HG03280 (cell line): ENCODE measurements around the gene ARF5.
"Not testable (repeated sequence)": the region's sequence is repeated elsewhere in the genome, so short reads cannot be mapped to it uniquely, and the experiment has no call there.

Source experiments
- ATAC-seq: cut with Tn5 transposase; IDR thresholded peaks from one replicate; pipeline ENCODE4 v1.9.1; 2021; ENCODE audit warnings: mild to moderate bottlenecking, moderate library complexity; ENCODE audit not compliant: unreplicated experiment

ARF5 gene

DNA sequence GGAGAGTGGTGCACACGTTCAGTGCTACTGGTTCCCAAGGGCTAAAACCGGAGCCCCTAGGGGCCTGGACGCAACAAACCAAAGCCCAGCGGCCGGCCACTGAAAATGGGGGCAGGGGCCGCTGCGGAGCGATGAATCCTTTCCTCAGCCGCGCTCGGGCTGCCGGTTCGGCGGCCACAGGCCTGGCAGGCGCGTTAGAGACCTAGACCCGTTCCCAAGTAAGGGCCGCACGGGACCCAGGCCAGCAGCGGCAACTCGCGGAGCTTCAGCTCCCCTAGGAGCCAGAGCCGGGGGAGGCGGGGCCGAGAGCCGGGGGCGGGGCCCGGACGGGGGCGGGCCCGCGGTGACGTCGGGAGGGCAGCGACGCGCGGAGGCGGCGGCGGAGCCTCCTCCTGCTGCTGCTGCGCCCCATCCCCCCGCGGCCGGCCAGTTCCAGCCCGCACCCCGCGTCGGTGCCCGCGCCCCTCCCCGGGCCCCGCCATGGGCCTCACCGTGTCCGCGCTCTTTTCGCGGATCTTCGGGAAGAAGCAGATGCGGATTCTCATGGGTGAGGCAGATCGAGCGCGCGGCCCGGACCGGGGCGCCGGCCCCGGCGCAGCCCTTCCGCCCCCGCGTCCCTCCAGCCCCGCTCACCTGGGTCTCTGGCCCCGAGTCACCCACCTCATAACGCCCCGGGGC is at the start of gene ARF5:
Gene ARF5 (plus strand): TSS at position 393 of the 678 bp plus-strand sequence. CDS start 88 bp downstream, at position 481.
- peak; percentile 81 for ATAC-seq

DNA sequence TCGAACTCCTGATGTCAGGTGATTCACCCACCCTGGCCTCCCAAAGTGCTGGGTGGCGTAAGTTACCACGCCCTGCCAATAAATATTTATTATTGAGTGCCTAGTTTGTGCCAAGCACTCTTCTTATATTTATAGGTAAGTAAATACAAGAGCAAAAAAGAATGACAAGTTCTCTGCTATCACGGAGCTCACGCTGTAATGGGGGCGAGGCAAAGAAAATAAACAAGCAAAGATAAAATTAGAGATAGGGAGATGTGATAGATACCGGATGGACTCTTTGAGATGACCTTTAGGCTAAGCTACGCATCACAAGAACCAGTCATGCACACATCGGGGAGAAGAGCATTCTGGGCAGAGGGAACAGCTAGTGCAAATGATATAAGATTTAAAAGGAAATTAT is 49.1 kb upstream of the ARF5 start:
- ATAC-seq = no peak

DNA sequence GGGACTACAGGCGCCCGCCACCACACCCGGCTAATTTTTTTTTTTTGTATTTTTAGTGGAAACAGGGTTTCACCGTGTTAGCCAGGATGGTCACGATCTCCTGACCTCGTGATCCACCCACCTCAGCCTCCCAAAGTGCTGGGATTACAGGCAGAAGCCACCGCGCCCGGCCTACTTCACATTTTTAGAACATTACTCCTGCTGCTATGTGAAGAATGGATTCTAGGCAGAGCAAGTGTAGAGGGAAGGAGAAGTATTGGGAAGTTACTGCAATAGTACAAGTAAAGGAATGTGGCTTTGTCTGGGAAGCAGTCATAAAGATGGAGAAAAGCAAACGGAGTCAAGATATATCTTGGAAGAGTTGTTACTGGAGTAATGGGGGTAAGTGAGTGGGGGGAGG is 47.8 kb upstream of the ARF5 start:
- not testable (repeated sequence) for ATAC-seq

DNA sequence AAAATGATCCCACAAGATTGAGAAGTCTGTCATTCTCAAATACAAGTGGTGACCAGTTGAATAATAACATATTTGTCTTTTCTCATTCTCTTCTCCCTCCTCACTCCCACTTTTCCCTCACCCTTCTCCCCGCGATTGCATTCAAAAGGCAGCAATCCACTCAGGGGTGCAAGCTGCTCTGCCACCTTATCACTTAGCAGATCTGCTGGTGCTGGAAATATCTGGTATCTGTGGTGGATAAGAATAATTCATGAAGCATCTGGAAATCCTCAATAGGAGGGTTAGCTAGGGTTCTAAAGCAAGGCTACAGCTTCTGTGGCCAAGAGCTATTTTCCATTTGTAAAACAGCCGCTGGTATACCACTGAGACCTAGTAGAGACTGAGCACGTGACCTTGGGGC is 46.7 kb upstream of the ARF5 start:
- no peak for ATAC-seq

DNA sequence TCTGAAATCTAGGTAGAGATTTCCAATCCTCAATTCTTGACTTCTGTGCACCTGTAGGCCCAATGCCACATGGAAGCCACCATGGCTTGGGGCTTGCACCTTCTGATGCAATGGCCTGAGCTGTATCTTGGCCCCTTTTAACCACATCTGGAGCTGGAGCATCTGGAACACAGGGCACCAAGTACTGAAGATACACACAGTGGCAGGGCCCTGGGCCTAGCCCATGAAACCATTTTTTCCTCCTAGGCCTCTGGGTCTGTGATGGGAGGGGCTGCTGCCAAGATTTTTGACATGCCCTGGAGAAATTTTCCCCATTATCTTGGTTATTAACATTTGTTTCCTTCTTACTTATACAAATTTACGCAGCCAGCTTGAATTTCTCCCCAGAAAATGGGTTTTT is 41.9 kb upstream of the ARF5 start:
- ATAC-seq = no peak

DNA sequence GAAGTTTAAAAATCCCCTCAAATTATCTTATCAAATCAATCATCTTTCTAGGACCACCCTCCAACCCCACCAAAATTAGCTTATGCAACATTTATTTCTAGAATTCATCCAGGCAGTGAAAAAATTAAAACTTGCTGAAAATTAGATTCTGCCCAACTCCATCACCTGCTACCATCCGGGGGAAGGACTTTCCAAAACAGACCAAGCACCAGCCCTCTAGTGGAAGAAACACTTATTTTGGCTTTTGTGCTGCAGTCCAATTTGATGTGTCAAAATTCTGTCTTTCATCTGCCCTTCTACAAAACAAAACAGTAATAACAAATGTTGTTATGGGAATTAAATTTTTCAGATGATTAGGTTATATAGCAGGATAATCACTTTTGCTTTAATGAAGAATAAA is 38.0 kb upstream of the ARF5 start:
- no peak for ATAC-seq

DNA sequence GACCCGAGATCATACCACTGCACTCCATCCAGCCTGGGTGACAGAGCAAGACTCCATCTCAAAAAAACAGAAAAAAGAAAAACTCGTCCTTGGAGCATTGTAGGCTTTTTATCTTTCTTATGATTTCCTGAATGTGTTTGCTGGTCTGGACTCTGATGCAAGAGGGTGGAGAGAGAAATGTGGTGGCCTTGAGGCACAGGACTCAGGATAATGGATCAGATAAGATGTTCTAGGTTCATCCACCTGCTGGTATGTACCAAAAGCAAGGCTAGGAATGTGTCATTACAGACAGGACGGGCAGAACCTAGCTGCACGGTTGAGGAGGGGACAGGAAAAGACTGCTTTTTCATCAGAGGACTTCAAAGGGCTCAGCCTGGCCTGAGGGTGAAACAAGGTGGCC is 36.3 kb upstream of the ARF5 start:
- ATAC-seq = no peak

DNA sequence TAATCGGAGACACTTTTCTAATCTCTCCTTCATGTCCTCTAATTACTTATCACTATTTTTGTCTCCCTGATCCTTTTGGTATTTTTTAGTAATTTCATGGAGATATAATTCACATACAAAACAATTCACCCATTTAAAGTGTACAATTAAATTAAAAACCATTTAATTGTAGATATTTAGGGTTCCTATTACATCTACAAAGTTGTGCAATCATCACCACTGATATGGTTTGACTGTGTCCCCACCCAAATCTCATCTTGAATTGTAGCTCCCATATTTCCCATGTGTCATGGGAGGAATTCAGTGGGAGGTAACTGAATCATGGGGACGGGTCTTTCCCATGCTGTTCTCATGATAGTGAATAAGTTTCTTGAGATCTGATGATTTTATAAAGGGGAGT is 31.8 kb upstream of the ARF5 start:
- ATAC-seq = no peak

DNA sequence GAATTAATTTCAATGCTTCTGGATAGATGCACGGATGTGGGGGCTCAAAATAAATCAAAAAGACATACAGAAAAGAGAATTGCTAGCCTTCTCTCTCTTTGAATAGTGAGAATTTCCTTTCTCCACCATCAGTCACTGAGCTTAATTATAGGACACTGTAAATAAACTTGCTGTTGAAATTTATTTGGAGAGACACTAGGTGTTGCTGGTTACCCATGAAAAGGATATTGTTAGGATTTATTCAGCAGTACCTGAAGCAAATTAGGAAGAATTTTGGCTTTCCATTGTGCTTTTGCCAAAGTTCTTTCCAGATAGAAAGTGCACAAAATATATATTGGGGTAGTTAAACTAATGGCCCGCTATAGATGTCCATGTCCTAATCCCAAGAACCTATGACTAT is 30.4 kb upstream of the ARF5 start:
- ATAC-seq = no peak

DNA sequence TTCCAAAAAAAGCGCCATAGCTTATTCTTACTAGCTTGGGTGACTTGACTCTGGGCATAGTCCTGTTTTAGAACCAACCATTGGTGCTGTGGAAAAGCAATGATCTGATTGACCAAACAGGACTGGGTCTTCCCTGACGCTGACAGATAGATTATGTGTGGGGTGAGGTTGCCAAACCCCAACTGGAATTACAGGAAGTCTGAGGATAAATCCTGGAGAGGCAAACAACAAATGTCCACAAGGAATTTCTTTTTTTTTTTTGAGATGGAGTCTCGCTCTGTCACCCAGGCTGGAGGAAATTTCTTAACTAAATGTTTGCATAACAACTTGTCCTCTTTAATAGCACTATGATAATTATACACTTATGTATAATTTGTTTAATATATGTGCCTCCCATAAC is 22.0 kb upstream of the ARF5 start:
- ATAC-seq = no peak

DNA sequence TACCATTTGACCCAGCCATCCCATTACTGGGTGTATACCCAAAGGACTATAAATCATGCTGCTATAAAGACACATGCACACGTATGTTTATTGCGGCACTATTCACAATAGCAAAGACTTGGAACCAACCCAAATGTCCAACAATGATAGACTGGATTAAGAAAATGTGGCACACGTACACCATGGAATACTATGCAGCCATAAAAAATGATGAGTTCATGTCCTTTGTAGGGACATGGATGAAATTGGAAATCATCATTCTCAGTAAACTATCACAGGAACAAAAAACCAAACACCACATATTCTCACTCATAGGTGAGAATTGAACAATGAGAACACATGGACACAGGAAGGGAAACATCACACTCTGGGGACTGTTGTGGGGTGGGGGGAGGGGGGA is 20.2 kb upstream of the ARF5 start:
- ATAC-seq = not testable (repeated sequence)

DNA sequence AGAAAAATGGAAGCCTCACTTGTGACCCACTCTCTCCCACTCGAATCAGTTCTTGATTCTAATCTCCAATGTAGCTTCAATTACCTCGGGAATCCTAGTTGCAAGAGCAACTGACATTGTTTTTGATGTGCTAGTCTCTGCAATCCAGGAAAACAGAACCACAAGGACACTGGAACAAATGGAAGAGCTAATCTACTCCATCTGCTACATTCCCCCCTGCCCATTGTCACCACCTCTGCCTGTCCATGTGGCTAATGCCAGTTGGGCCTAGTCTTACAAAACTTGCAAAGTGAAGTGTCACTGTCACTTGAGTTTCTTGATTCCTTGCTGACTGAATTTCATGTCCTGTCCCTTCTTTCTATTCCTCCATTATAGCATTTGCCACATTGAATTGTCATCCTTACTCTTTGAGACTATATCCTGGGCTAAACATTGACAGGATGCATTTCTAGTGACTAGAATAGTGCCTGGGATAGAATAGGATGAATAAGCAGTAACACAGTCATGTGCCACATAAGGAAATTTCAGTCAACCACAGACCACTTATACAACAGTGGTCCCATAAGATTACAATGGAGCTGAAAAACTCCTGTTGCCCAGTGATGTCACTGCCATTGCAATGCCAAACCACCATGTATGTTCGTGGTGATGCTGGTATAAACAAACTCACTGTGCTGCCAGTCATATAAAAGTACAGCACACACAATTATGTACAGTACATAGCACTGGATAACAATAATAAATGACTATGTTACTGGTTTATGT is 16.3 kb upstream of the ARF5 start:
- ATAC-seq = no peak

DNA sequence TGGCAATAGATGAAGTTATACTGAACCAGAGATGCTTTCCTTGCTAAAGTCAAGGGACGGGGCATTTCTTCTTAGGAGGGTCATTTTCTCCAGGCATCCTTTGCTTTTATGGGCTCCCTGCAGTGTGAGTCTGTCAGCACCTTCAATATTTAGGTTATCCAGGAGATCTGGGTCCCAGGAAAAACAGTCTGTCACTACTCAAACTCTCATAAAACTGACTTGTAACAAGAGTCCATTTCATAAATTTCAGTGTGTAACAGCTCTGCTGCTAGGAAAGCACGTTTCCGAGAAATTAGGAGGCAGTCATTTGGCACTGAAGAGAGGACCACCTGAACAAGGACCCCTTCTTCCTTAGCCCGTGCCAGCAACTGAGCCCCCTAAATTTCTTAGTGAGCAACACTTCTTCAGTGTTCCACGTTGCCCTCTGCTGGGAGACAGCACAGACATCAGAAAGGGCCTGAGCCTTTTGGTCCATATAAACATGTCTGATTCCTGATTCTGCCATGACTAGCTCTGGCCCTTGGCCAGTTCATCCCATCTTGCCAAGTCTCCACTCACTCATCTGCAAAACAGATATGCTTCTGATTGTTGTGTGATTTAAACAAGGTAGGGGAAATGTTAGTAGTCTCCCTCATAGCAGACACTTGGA is 10.1 kb upstream of the ARF5 start:
- ATAC-seq = no peak

DNA sequence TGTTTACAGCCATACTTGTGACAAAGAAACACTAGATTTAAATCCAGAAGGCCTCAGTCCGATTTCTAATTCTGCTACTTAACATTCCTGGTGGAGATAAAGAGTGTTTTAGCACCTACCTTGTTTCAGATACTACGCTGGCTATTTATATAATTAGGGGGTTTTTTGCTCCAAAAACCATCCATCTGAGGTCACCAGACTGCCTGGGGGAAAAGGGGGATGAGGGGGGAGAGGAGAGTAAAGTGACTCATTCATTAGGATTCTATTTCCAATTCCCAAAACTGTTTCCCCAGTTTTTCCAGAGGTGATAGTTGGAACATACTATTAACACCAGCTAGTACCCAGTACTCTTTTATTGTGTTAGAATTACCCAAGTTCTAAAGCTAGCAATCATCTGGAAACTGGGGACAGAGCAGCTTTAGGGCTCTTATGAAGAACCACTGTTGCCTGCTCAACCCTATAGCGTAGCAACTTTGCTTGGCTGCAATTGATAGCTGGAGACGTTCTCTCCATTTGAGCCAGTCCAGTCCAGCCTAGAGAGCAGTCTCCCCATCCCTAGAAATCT is 9.4 kb upstream of the ARF5 start:
- no peak for ATAC-seq

DNA sequence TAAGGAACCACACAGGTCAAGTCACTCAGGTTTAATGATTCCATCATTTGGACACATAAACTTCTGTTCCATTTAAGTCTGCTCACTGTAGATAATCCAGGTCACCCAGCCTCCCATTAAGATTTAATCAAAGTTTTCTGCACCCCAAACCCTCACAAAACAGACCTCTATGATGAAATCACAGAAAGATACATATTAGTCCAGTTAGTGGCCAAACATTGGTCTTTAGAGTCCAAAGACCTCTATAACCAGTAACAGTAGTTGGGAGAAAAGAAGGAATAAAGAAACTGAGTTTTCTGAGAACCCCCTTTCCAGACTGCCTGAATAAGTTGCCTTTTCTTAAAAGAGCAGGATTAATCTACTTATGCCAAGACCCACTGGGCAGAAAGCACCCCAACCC is 7.6 kb upstream of the ARF5 start:
- no peak for ATAC-seq

DNA sequence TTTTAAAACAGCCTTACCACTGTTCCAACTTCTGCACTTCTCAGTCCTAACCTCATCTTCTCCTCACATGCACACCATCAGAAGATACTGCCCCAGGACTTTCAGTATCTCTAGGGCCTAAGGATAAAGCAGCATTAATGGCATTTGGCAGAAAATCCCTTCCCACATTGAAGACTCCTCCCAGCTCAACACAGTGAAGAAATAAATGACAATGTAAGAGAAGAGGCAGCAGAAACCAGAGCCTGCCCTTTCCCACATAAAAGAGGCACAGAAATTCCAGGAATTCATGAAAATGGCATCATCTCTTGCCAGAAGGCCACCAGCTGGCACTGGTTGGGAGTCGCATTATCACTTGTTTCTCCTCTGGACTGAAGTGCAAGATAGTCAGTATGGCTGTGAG is 6.5 kb upstream of the ARF5 start:
- ATAC-seq = no peak

DNA sequence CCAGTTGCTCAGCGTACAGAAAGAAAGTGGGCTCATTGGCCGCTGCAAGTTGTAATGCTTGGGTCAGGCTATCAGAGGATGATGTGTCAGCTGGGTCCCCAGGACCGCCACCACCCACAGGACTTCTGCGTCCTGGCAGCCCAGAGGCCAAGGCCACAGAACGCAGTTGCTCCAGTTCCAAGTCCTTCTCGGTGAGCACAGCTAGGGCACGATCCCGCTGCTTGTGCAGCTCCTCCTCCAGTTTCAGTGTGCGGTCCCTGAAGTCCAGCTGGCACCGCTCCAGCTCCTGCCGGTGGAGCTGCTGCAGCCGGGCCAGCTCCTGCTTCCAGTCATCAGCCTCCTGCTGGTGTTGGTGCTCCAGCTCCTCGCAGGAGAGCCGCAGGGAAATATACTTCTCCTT is 5.8 kb upstream of the ARF5 start:
- no peak for ATAC-seq

DNA sequence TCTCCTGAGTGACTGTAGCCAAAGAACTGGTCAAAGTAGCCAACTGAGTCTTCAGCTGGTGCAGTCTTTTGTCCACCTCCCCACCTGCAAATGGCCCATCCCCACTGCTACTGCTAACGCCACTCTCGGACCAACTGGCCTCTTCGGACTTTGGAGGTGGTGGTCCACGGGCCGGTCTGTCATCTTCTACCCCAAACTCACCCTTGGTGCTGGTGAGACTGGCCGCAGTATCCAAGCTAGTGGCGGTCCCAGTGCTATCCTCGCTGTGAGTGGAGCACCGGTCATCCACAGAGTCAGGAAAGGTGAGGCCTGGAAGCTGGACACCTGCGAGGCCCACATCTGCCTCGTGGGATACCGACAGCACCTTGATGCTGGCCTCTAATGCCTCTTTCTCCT is 3.6 kb upstream of the ARF5 start:
- no peak for ATAC-seq

DNA sequence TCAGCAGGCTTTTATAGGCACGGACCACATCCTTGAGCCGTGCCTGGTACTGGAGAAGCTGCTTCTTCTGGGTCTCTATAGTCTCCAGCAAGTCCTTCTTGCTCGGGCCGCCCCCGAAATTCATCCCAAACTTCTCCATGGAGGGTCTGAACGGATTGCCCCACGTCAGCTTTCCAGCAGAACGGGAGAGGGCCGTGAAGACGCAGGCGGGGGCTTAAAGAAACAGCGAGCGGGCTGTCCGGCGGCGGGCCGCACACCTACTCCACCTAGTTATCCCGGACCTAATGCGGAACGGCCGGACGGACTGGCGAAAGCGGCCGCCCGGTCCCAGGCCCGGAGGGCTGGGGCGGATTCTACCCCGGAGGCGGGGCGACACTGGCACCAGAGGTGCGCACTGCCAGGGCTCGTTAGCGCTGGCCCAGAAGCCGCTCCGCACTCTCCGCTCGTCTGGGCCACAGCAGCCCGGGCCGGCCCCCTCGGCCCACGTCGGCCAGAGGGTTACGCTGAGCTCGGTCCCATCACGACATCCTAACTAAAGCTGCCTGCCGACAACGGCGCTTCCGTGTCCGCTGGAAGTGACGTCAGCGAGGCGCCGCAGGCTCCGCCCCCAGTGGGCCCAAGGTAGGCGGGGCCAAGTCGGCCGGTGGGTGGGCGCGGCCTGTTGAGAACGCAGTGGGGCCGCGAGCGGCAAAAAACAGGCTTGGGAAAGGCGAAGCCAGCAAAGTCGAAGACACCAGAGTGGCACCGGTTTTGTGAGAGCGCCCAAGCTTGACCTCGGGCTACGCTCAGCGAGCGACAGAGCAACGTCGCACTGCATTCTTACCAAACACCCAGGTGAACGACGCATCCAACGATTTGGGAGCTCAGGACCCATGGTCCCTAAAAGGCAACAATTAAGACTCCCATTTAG is 2.9 kb upstream of the ARF5 start, which contains the start of gene GCC1:
Gene GCC1 (minus strand): TSS at position 553 of the 910 bp plus-strand sequence. CDS start 414 bp downstream, at position 139.
- ATAC-seq = peak; percentile 76

DNA sequence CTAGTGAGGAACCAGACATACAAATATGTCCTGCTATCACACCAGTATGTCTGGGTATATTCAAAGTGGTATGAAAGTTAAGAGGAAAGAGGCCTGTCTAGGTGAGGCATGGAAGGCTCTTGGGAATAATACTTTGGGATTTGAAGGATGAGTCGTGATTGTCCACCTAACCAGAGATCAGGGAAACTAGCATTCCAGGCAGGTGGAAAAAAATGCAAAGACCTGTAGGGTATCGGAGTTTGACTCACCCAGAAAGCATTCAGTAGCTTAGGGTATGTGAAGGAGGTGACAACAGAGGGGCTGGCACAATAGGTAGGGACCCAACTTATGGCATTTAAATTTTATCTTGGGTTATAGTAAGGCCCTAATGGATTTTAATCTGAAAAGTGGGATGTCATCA is 1.9 kb upstream of the ARF5 start:
- no peak for ATAC-seq

DNA sequence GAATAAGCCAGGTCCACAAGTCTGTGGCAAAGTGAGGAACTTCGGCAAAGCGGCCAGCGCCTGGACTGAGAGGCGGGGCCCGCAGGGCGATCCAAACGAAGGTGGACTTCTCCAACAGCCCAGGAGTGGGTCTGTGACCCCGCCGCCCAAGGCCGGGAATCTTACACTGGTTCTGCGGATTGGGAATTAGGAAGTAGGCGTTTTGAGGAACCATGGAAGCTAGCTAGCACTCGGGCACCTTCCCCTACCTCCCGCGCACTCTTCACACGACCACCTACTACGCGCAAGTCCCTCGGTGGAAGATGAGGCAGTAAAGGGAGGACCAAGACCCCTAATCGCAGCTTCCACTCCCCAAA is 570 bp upstream of the ARF5 start:
- no peak for ATAC-seq
